NOMO-1 (cell line): ENCODE data around the gene OR9Q1.
"Not testable (repeated sequence)": the region's sequence is repeated elsewhere in the genome, so short reads cannot be mapped to it uniquely, and the experiment has no call there.

ENCODE experiments used
- DNase-seq, 2 experiments: peaks; one replicate each; lab custom pipeline; 2025; ENCODE audit not compliant: unreplicated experiment in 2 of 2; lab: John Stamatoyannopoulos, UW

The OR9Q1 gene, protein sequence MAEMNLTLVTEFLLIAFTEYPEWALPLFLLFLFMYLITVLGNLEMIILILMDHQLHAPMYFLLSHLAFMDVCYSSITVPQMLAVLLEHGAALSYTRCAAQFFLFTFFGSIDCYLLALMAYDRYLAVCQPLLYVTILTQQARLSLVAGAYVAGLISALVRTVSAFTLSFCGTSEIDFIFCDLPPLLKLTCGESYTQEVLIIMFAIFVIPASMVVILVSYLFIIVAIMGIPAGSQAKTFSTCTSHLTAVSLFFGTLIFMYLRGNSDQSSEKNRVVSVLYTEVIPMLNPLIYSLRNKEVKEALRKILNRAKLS

GRCh38 chr11:58023435-58023931 is at the start of gene OR9Q1:
Gene OR9Q1, plus strand, starts transcription at chr11:58023881. Its CDS starts 155,564 bp downstream, at chr11:58179445.
- DNase-seq, result no peak

DNA sequence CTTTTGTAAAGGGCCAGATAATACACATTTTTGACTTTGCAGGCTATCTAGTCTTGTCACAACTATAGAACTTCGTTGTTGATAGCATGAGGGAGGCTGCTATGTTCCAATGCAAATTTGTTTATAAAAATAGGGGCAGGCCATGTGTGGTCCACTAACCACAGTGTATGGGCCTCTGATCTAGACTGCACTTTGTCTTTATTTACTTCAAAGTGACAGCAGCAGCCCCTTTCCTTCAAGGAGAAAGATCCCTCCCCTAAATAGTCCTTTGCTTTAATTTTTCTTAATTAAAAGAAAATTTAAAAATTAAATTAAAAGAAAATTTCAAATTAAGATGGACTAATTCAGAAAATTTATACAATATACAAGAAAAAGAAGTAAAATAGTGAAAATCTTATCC is 49.5 kb upstream of the OR9Q1 start:
- DNase-seq, result no peak

- peak; percentile 52 to 64 for DNase-seq
Measured at GRCh38 chr11:57974848-57975601, 48.7 kb upstream of the OR9Q1 start.

DNA sequence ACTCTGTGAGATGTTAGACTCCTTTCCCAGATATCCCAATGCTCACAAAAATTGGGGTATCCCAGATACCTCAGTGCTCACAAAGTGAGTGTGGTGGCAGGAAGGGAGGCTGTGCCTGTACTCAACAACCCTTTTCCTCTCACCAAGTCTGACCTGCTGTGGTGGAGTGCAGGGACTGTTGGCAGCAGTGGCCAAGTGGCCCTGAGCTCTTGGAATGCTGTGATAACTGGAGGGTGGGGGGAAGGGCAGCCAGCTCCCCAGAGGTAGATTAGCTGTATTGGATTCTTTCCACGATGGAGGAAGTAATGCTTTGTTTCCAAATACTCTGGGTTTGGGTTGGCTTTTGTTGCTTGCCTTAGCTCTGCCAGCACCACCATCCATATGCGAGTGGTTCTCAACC is 46.0 kb upstream of the OR9Q1 start:
- no peak for DNase-seq

- no peak for DNase-seq
Measured at GRCh38 chr11:57978686-57979531, 44.8 kb upstream of the OR9Q1 start.

DNA sequence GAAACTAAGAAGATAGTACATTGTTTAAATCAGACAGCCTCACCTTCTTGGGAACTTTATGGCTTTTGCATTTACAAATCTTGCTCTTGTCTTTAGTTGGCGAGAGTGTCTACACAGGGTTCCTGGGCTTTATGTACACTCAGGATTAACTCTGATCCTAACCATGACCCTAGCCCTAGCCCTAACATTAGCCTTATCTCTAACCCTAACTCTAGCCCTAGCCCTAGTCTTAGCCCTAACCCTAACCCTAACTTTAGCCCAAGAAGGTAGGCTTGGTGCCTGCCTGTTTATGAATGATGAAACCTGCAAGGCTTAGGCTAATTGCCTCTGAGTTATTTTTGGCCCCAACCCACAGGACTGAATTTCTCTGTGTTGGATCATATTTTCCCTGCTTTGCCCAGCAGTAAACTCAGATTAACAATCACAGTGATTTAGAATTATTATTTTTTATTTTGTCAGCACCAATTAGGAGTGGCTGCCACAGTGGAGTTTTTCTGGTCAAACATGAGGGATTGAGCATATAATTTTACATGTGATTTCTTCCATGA is 44.1 kb upstream of the OR9Q1 start:
- DNase-seq, result peak in 1 of 2 experiments; percentile 2

DNA sequence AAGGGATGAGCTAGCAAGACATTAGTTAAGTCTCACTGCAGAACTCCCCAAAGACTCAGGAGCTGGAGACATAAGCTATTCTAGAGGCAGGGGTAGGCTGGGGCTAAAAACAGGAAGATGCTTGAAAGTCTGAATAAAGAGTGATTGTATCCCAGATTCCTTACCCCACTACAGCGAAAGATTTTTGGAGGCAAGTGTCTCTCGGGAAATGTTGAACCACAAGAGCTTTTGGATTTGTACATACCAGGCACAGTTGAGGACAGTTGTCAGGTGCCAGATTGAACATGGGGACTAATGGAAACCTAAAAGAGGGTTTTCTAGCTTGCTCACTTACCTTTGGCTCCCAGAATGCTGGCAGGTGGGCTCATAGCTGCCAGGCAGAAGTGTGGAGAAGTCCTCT is 43.5 kb upstream of the OR9Q1 start:
- no peak for DNase-seq

DNA sequence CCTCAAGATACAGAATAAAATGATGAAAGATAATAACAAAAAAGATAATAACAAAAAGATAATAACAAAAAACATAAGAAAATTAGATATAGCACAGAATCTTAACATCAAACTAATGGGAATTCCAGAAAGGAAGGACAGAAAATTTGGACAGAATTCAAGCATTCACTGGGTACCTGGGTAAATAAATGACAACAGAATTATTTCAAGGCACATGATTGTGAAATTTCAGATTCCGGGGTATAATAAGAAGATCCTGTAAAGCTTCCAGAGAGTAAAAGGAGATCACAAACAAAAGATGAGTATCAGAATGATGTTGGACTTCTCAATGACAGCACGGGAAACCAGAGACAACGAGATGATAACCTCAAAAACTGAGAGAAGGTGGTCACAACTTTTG is 42.1 kb upstream of the OR9Q1 start:
- DNase-seq, result no peak

- no peak for DNase-seq
Measured at GRCh38 chr11:57982776-57983175, 40.9 kb upstream of the OR9Q1 start.

- no peak for DNase-seq
Measured at GRCh38 chr11:57983191-57983590, 40.5 kb upstream of the OR9Q1 start.

DNA sequence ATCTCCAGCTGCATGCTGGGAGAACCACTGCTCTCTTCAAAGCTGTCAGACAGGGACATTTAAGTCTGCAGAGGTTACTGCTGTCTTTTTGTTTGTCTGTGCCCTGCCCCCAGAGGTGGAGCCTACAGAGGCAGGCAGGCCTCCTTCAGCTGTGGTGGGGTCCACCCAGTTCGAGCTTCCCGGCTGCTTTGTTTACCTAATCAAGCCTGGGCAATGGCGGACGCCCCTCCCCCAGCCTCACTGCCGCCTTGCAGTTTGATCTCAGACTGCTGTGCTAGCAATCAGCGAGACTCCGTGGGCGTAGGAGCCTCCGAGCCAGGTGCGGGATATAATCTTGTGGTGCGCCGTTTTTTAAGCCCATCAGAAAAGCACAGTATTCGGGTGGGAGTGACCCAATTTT is 24.2 kb upstream of the OR9Q1 start:
- not testable (repeated sequence) for DNase-seq

GRCh38 chr11:58000021-58000420 is 23.7 kb upstream of the OR9Q1 start:
- not testable (repeated sequence) for DNase-seq

DNA sequence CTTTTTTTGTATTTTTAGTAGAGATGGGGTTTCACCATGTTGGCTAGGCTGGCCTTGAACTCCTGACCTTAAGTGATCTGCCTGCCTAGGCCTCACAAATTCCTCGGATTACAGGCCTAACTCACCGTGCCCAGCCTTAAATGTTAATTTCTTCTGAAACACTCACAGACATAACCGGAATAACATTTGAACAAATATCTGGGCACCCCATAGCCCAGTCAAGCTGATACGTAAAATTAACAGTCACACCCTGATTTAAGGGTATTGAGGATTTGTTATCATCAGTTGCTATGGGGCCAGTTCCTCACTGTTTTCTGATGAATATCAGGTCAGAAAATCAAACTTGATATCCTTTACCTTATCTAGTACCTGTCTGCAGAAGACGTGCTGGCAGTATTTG is 23.0 kb upstream of the OR9Q1 start:
- no peak for DNase-seq

DNA sequence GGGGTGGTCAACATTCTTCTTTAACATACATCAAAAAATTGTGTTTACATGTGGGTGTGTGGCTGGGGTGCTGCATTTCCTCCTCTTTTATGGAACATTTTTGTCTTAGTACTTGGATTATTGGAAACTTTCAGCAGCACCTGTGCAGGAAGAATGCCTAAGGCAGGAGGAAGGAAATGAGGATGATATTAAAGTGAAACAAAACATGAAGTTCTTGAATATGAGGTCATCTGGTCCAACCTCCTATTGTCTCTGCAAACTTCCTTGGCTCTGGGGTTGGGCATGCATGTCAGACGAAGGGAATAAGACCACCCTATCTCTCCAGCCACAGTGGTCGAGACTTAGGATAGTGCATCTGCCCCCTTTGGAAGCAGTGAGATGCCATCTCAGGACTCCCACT is 20.6 kb upstream of the OR9Q1 start:
- DNase-seq, result no peak

- no peak for DNase-seq
Measured at GRCh38 chr11:58003591-58003990, 20.1 kb upstream of the OR9Q1 start.

GRCh38 chr11:58004664-58005063 is 19.0 kb upstream of the OR9Q1 start:
- no peak for DNase-seq

DNA sequence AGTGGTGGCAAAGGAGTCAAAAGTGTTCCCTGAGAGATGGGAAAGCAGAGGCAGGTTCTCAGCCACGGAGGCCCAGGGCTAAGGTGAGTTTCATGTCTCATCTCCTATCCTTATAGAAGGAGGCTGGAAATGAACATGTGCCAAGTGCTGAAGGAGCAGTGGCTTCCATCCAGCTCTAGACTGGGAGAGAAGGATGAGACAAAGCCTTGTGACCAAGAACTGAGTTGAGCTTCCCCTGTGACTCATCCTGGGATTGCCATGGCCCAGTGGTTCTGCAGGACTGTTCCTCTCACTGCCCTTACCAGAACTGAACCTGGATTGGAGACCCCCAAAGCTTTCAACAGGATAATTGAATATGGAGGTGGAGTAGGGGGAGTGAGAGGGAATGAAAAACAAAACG is 16.7 kb upstream of the OR9Q1 start:
- DNase-seq, result no peak

GRCh38 chr11:58011771-58012170 is 11.9 kb upstream of the OR9Q1 start:
- no peak for DNase-seq

GRCh38 chr11:58024601-58025091 is 965 bp downstream of the OR9Q1 start:
- DNase-seq, result no peak

GRCh38 chr11:58027341-58027740 is 3.7 kb downstream of the OR9Q1 start:
- DNase-seq, result no peak
